ENCODE data around the gene NDUFB1. TPM values are rescaled to one million over a fixed set of nuclear protein-coding genes. Genes with fewer than 3 reads are reported as not detected.

NDUFB1 gene
- total RNA-seq, 4 donors from 2014 or later: 409 to 1,081 (median 454) TPM

DNA sequence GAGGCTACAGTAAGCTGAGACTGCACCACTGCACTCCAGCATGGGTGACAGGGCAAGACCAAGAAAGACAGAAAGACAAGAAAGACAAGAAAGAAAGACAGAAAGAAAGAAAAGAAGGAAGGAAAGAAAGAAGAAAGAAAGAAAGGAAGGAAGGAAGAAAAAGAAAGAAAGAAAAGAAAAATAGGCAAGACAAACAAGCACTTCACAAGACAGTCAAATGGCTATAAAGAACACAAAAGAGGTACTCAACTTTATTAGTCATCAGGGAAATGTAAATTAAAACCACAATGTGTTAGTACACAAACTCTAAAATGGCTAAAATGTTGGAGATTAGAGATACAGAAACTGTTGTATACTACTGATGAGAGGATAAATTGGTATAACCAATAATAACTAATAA is 21.7 kb downstream of the NDUFB1 start:
- no peak overlapping the region for H3K4me3 ChIP-seq
- no peak overlapping the region for H3K27ac ChIP-seq
- peaks cover 0 to 13% of the 10 kb centered on the region in 2 donors for H3K36me3 ChIP-seq
- H3K9me3 ChIP-seq: no peaks in the 10 kb centered on the region
- DNase-seq (no peak), ATAC-seq (no peak)
- peaks cover 0 to 19% of the 10 kb centered on the region in 2 donors for H3K4me1 ChIP-seq
- TF ChIP-seq, protein P1, sequence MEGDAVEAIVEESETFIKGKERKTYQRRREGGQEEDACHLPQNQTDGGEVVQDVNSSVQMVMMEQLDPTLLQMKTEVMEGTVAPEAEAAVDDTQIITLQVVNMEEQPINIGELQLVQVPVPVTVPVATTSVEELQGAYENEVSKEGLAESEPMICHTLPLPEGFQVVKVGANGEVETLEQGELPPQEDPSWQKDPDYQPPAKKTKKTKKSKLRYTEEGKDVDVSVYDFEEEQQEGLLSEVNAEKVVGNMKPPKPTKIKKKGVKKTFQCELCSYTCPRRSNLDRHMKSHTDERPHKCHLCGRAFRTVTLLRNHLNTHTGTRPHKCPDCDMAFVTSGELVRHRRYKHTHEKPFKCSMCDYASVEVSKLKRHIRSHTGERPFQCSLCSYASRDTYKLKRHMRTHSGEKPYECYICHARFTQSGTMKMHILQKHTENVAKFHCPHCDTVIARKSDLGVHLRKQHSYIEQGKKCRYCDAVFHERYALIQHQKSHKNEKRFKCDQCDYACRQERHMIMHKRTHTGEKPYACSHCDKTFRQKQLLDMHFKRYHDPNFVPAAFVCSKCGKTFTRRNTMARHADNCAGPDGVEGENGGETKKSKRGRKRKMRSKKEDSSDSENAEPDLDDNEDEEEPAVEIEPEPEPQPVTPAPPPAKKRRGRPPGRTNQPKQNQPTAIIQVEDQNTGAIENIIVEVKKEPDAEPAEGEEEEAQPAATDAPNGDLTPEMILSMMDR (IDR thresholded peaks at IDR 0.05 in 4 of 5, conservative IDR thresholded peaks at IDR 0.05 in 1 of 5): no peak
- no peak for TF ChIP-seq POLR2A (IDR thresholded peaks at IDR 0.05)
- intact Hi-C loops (cut with DNase I; ENCODE audit: low total_unique reads) (no loop called here), in situ Hi-C loops (cut with MboI; ENCODE audit: low sequenced_read_pairs in 4 of 4) (loop anchor here in 1 of 4 donors (25.0 kb wide), 2 partner anchors 588 to 687 kb away; partner anchors contain the start of genes GOLGA5 and PPP4R3A)
- no peaks in the 10 kb centered on the region for H3K27me3 ChIP-seq

DNA sequence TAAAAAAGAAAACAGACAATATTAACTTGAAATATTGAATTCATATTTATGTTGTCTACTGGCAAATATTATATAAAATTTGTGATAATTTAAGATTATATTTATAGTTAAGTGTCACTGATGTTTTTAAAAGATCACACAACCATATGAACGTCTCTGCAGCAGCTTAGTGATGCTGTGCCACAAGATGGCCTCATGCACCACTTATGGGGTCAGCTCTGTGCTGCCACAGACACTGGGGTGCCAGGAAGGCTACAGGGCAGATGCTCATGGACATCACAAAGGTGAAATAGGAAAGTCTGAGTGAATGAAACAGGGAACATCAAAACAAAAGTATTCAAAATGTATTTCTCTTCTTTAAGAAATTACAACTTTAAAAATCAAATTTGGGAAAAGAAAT is 28.2 kb downstream of the NDUFB1 start:
- H3K27me3 ChIP-seq: no peaks in the 10 kb centered on the region
- H3K4me3 ChIP-seq: no peak overlapping the region
- ATAC-seq: no peak
- intact Hi-C loops (cut with DNase I; ENCODE audit: low total_unique reads): no loop called here
- in situ Hi-C loops (cut with MboI; ENCODE audit: low sequenced_read_pairs in 4 of 4): no loop called here
- no peak overlapping the region for H3K27ac ChIP-seq
- no peak for TF ChIP-seq POLR2A (IDR thresholded peaks at IDR 0.05)
- TF ChIP-seq, protein P1 (IDR thresholded peaks at IDR 0.05 in 4 of 5, conservative IDR thresholded peaks at IDR 0.05 in 1 of 5): no peak
- H3K36me3 ChIP-seq: peaks cover 0 to 58% of the 10 kb centered on the region in 2 donors
- no peak for DNase-seq
- no peaks in the 10 kb centered on the region for H3K4me1 ChIP-seq
- H3K9me3 ChIP-seq: no peaks in the 10 kb centered on the region

DNA sequence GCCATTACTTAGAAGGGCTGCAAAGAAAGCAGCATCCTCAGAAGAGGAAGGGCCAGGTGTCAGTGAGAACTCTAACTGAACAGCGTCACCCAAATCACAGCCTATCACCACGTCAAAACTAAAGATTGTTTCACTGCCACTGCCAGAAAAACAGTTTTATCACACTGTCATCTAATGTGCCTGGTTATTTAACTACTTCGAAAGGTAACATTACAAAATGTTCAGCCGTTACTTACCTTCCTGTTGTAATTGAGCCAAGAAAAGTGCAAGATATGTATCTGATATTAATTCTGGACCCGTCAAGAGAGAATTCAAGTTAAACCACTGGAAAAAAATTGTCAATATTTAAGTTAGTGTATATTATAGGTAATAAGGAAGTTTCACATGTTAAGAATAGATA is 33.0 kb downstream of the NDUFB1 start:
- DNase-seq (no peak), ATAC-seq (no peak)
- in situ Hi-C loops (cut with MboI; ENCODE audit: low sequenced_read_pairs in 4 of 4): no loop called here
- Histone ChIP-seq H3K27me3 (no peaks in the 10 kb centered on the region), H3K4me3 (no peak overlapping the region), H3K4me1 (no peaks in the 10 kb centered on the region), H3K27ac (no peak overlapping the region), H3K9me3 (no peaks in the 10 kb centered on the region), H3K36me3 (peaks cover 0 to 59% of the 10 kb centered on the region in 2 donors)
- TF ChIP-seq POLR2A (IDR thresholded peaks at IDR 0.05): no peak
- TF ChIP-seq, protein P1 (IDR thresholded peaks at IDR 0.05 in 4 of 5, conservative IDR thresholded peaks at IDR 0.05 in 1 of 5): no peak
- intact Hi-C loops (cut with DNase I; ENCODE audit: low total_unique reads): no loop called here

DNA sequence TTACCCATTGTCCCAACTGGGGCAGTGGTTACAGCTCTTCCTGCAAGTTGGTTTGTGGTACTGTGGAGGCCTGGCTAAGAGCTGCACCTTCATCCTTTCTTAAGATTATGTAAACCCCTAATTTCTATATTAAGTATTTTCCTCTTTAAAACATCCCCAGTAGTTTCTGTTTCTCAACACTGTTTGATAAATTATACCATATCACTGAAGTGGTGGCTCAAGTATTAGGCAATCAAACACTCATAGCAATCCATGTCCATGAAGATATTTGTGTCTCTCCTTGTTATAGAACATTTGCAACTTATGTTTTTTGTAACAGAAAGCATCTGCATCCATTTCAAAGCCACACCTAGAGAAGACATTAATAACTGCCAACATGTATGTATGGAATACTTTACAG is 47.0 kb downstream of the NDUFB1 start:
- intact Hi-C loops (cut with DNase I; ENCODE audit: low total_unique reads): no loop called here

More for the DNA sequence above, 47.0 kb downstream of the NDUFB1 start:
- peaks cover 0 to 56% of the 10 kb centered on the region in 2 donors for H3K36me3 ChIP-seq
- H3K9me3 ChIP-seq: no peaks in the 10 kb centered on the region
- DNase-seq (no peak), ATAC-seq (no peak)
- TF ChIP-seq, protein P1 (IDR thresholded peaks at IDR 0.05 in 4 of 5, conservative IDR thresholded peaks at IDR 0.05 in 1 of 5): no peak
- TF ChIP-seq POLR2A (IDR thresholded peaks at IDR 0.05): no peak
- in situ Hi-C loops (cut with MboI; ENCODE audit: low sequenced_read_pairs in 4 of 4): no loop called here
- H3K4me3 ChIP-seq: no peak overlapping the region
- H3K27ac ChIP-seq: no peak overlapping the region
- no peaks in the 10 kb centered on the region for H3K27me3 ChIP-seq
- H3K4me1 ChIP-seq: no peaks in the 10 kb centered on the region

Other genes starting within 250 kb of the NDUFB1 start
- 10 to 100 TPM; 19.6 to 36.8 (median 27.3) TPM for gene FBLN5, start 174.0 kb downstream of the NDUFB1 start, total RNA-seq
- 10 to 100 TPM; 22.0 to 39.6 (median 30.2) TPM for gene TRIP11, start 81.6 kb downstream of the NDUFB1 start, total RNA-seq
- 10 to 100 TPM in 1 of 4 donors, 1 to 10 TPM in 3; 6.4 to 18.9 (median 8.5) TPM for gene ATXN3, start 15.1 kb downstream of the NDUFB1 start, total RNA-seq
- gene CPSF2, start 263 bp upstream of the NDUFB1 start, total RNA-seq: 100 to 1,000 TPM in 1 of 4 donors, 10 to 100 TPM in 3; 52.2 to 146 (median 58.6) TPM
- gene SLC24A4, start 201.5 kb upstream of the NDUFB1 start, total RNA-seq: under 1 TPM; 0.07 to 0.76 (median 0.50) TPM